ENCODE measurements around the gene OTOP1. TPM values are rescaled to one million over a fixed set of nuclear protein-coding genes. Genes with fewer than 3 reads are reported as not detected.
"Not testable (repeated sequence)": the region's sequence is repeated elsewhere in the genome, so short reads cannot be mapped to it uniquely, and the experiment has no call there.

OTOP1 gene
- polyA plus RNA-seq, 3 donors = not detected

DNA sequence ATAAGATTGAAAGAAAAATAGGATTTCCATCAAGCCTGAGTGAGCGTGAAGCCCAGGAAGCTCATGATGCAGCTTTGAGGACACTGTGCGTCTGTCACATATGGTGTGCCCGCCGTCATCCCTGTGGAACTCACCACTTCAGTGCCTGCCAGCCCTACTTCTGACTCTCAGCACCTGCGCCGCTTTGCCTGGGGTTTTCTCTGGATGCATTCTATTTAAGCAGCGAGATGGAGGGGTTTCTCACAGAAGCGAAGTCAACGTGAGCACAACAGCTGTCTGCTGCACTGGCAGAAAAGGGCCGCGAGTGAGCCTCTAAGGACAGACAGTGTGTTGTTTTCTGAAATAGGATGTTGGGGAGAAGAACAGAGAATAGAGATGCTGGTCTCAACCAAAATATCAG, 27.5 kb upstream of the OTOP1 start:
- no peak for TF ChIP-seq CTCF (IDR thresholded peaks at IDR 0.05)
- Histone ChIP-seq H3K27ac (ENCODE audit: low read depth in 1 of 2, low read length in 2 of 2) (no peak overlapping the region), H3K4me1 (ENCODE audit: control insufficient read depth in 1 of 2, insufficient read depth in 2 of 2, low read length in 2 of 2) (peaks cover 0 to under 1% of the 10 kb centered on the region in 2 donors), H4K20me1 (ENCODE audit: insufficient read depth, low read length) (no peaks in the 10 kb centered on the region), H3K9ac (ENCODE audit: insufficient read depth, low read length, poor library complexity, severe bottlenecking) (no peak overlapping the region), H3K4me2 (replicated peaks; ENCODE audit: extremely low read depth, low read length, poor library complexity, severe bottlenecking) (no peak overlapping the region), H3K79me2 (ENCODE audit: insufficient read depth, low read length) (no peaks in the 10 kb centered on the region), H3K9me3 (replicated peaks in 1 of 2; ENCODE audit: control insufficient read depth in 1 of 2, insufficient read depth in 1 of 2, low read length in 2 of 2) (no peaks in the 10 kb centered on the region), H3K36me3 (replicated peaks in 1 of 2; ENCODE audit: control insufficient read depth in 1 of 2, insufficient read depth in 2 of 2, low read length in 2 of 2) (no peaks in the 10 kb centered on the region), H3K4me3 (replicated peaks in 1 of 3; ENCODE audit: low read depth in 2 of 3, low read length in 3 of 3) (no peak overlapping the region), H3K27me3 (ENCODE audit: control insufficient read depth in 2 of 2, insufficient read depth in 2 of 2, low read length in 2 of 2) (peaks cover 0 to 2% of the 10 kb centered on the region in 2 donors), H2AFZ (ENCODE audit: insufficient read depth, low read depth, low read length, poor library complexity, severe bottlenecking) (no peak overlapping the region)
- intact Hi-C loops (cut with micrococcal nuclease) = loop anchor here (2.0 to 5.0 kb wide), 2 partner anchors 81 to 83 kb away; no protein-coding TSS in a partner anchor
- Mint-ChIP-seq H3K27ac (no peak overlapping the region), H3K27me3 (ENCODE audit: low read depth in 3 of 3) (peaks cover 5 to 26% (median 23%) of the 10 kb centered on the region in 3 donors), H3K36me3 (no peaks in the 10 kb centered on the region), H3K9me3 (no peaks in the 10 kb centered on the region), H3K4me1 (peaks cover under 1% of the 10 kb centered on the region), H3K4me3 (peak overlapping the region in 1 of 2 donors; percentile 11)
- DNase-seq = no peak
- 92% methylated on average over 6 of the region's 11 CpGs for WGBS (ENCODE audit: insufficient coverage)

DNA sequence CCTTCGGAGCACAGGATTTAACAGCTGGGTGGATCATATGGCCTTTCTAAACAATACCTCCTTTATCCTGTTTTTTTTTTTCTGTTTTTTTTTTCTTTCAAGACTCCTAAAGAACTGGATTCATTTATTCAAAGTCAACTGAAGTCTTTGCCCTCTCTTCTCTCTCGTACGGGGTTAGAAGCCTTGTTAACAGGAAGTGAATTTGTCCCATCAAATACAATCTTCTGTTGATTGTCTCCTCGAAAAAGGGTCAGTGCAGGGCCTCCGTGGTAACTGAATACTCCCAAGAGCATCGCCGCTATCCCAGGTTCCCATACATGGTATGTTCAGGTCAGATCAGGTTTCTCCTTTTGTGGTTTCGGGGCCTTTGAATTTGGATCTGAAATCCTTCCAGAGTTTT, 23.1 kb upstream of the OTOP1 start:
- DNase-seq = no peak
- no peaks in the 10 kb centered on the region for H4K20me1 ChIP-seq (ENCODE audit: insufficient read depth, low read length)
- peaks cover 16 to 18% of the 10 kb centered on the region in 2 donors for H3K4me1 ChIP-seq (ENCODE audit: control insufficient read depth in 1 of 2, insufficient read depth in 2 of 2, low read length in 2 of 2)
- Mint-ChIP-seq H3K9me3 (peaks cover 0 to 2% (median 0%) of the 10 kb centered on the region in 7 donors), H3K27ac (peak overlapping the region in 1 of 7 donors; percentile 11), H3K4me1 (peaks cover 20% of the 10 kb centered on the region), H3K27me3 (ENCODE audit: low read depth in 3 of 3) (peaks cover 4 to 20% (median 13%) of the 10 kb centered on the region in 3 donors), H3K4me3 (no peak overlapping the region), H3K36me3 (peaks cover 11% of the 10 kb centered on the region in 2 donors)
- no peaks in the 10 kb centered on the region for H3K9me3 ChIP-seq (replicated peaks in 1 of 2; ENCODE audit: control insufficient read depth in 1 of 2, insufficient read depth in 1 of 2, low read length in 2 of 2)
- H3K27ac ChIP-seq (ENCODE audit: low read depth in 1 of 2, low read length in 2 of 2) = no peak overlapping the region
- H3K4me2 ChIP-seq (replicated peaks; ENCODE audit: extremely low read depth, low read length, poor library complexity, severe bottlenecking) = no peak overlapping the region
- peaks cover 0 to 2% of the 10 kb centered on the region in 2 donors for H3K27me3 ChIP-seq (ENCODE audit: control insufficient read depth in 2 of 2, insufficient read depth in 2 of 2, low read length in 2 of 2)
- 100% methylated on average over 3 of the region's 8 CpGs for WGBS (ENCODE audit: insufficient coverage)
- H3K79me2 ChIP-seq (ENCODE audit: insufficient read depth, low read length) = peaks cover 9% of the 10 kb centered on the region
- H2AFZ ChIP-seq (ENCODE audit: insufficient read depth, low read depth, low read length, poor library complexity, severe bottlenecking) = no peak overlapping the region
- TF ChIP-seq CTCF (IDR thresholded peaks at IDR 0.05) = no peak
- no peak overlapping the region for H3K4me3 ChIP-seq (replicated peaks in 1 of 3; ENCODE audit: low read depth in 2 of 3, low read length in 3 of 3)
- no peak overlapping the region for H3K9ac ChIP-seq (ENCODE audit: insufficient read depth, low read length, poor library complexity, severe bottlenecking)
- intact Hi-C loops (cut with micrococcal nuclease) = loop anchor here (2.0 to 5.0 kb wide), 3 partner anchors 41 to 87 kb away; partner anchors contain the start of genes LYAR (in 2 of the 2) and ZBTB49 (in 2 of the 2)
- peaks cover 7 to 14% of the 10 kb centered on the region in 2 donors for H3K36me3 ChIP-seq (replicated peaks in 1 of 2; ENCODE audit: control insufficient read depth in 1 of 2, insufficient read depth in 2 of 2, low read length in 2 of 2)

GRCh38 chr4:4249342-4249741, 22.6 kb upstream of the OTOP1 start:
- not testable (repeated sequence) for H3K9me3 Mint-ChIP-seq; H3K9me3 ChIP-seq (replicated peaks in 1 of 2; ENCODE audit: control insufficient read depth in 1 of 2, insufficient read depth in 1 of 2, low read length in 2 of 2); DNase-seq; H3K27me3 ChIP-seq (ENCODE audit: control insufficient read depth in 2 of 2, insufficient read depth in 2 of 2, low read length in 2 of 2); H4K20me1 ChIP-seq (ENCODE audit: insufficient read depth, low read length); H3K4me2 ChIP-seq (replicated peaks; ENCODE audit: extremely low read depth, low read length, poor library complexity, severe bottlenecking); H3K9ac ChIP-seq (ENCODE audit: insufficient read depth, low read length, poor library complexity, severe bottlenecking); H3K4me3 ChIP-seq (replicated peaks in 1 of 3; ENCODE audit: low read depth in 2 of 3, low read length in 3 of 3); H3K4me3 Mint-ChIP-seq; H3K79me2 ChIP-seq (ENCODE audit: insufficient read depth, low read length)
- Mint-ChIP-seq H3K4me1 (peaks cover 20% of the 10 kb centered on the region), H3K27me3 (ENCODE audit: low read depth in 3 of 3) (peaks cover 4 to 19% (median 12%) of the 10 kb centered on the region in 3 donors), H3K27ac (peak overlapping the region in 1 of 7 donors; percentile 16), H3K36me3 (peaks cover 16 to 17% of the 10 kb centered on the region in 2 donors)
- Histone ChIP-seq H2AFZ (ENCODE audit: insufficient read depth, low read depth, low read length, poor library complexity, severe bottlenecking) (peak overlapping the region; percentile 97), H3K4me1 (ENCODE audit: control insufficient read depth in 1 of 2, insufficient read depth in 2 of 2, low read length in 2 of 2) (peaks cover 16 to 18% of the 10 kb centered on the region in 2 donors), H3K27ac (ENCODE audit: low read depth in 1 of 2, low read length in 2 of 2) (peak overlapping the region in 1 of 2 donors; percentile 96), H3K36me3 (replicated peaks in 1 of 2; ENCODE audit: control insufficient read depth in 1 of 2, insufficient read depth in 2 of 2, low read length in 2 of 2) (peaks cover 12 to 19% of the 10 kb centered on the region in 2 donors)
- intact Hi-C loops (cut with micrococcal nuclease) = loop anchor here (2.0 to 5.0 kb wide), 2 partner anchors 41 to 43 kb away; partner anchors contain the start of genes LYAR (in 2 of the 2) and ZBTB49 (in 2 of the 2)
- WGBS (ENCODE audit: insufficient coverage) = 98% methylated on average over 15 of the region's 15 CpGs

All from CD14-positive monocyte (primary cell).